HAP-1 (cell line): ENCODE measurements around the gene CDK16.
A peak's percentile ranks its signal among the peaks of the same experiment; 100 is the strongest.

Experiments
- DNase-seq, 2 experiments: peaks; one replicate each; pipeline ENCODE4 v3.0.0-alpha.2; 2016 to 2020; ENCODE audit warnings: low spot score in 2 of 2
- H3K27me3 ChIP-seq: fragments of 250-450 bp; sonication (Bioruptor Pico); 2 replicates; pipeline ENCODE4 v1.5.1; 2020; ENCODE audit warnings: low read depth, mild to moderate bottlenecking, moderate library complexity
- H3K36me3 ChIP-seq: fragments of 250-450 bp; sonication (Bioruptor Pico); replicated peaks from 2 replicates; pipeline ENCODE4 v1.5.1; 2020; ENCODE audit warnings: mild to moderate bottlenecking
- H3K4me1 ChIP-seq: fragments of 250-450 bp; sonication (Bioruptor Pico); 2 replicates; pipeline ENCODE4 v1.5.1; 2020; ENCODE audit warnings: mild to moderate bottlenecking
- H3K4me3 ChIP-seq: fragments of 250-450 bp; sonication (Bioruptor Pico); 2 replicates; pipeline ENCODE4 v1.5.1; 2020; ENCODE audit warnings: mild to moderate bottlenecking, moderate library complexity
- H3K9me3 ChIP-seq: fragments of 250-450 bp; sonication (Bioruptor Pico); 2 replicates; pipeline ENCODE4 v1.5.1; 2020; ENCODE audit warnings: mild to moderate bottlenecking, moderate library complexity
- in situ Hi-C: fragments of 300-500 bp; cut with MboI; formaldehyde crosslinking; loops from 3 replicates; pipeline ENCODE4 v1.14.3; 2020; ENCODE audit warnings: low sequenced_read_pairs, inconsistent platforms, mixed read lengths

The CDK16 gene

GRCh38 chrX:47178337-47178736 lies 40.1 kb upstream of the CDK16 start:
- H3K9me3 ChIP-seq = no peaks in the 10 kb centered on the region
- in situ Hi-C loops = loop anchor here (25.0 kb wide), 1 partner anchor 859 kb away; no protein-coding TSS in a partner anchor
- DNase-seq = no peak
- H3K36me3 ChIP-seq = peaks cover 90% of the 10 kb centered on the region
- H3K4me1 ChIP-seq = no peaks in the 10 kb centered on the region
- no peaks in the 10 kb centered on the region for H3K27me3 ChIP-seq
- H3K4me3 ChIP-seq = no peak overlapping the region

- no peak for DNase-seq
- in situ Hi-C loops = loop anchor here (25.0 kb wide), 1 partner anchor 858 kb away; no protein-coding TSS in a partner anchor
- no peak overlapping the region for H3K4me3 ChIP-seq
- no peaks in the 10 kb centered on the region; the same call in 1 of the 2 replicates for H3K4me1 ChIP-seq
- H3K9me3 ChIP-seq = no peaks in the 10 kb centered on the region
- H3K27me3 ChIP-seq = no peaks in the 10 kb centered on the region
- peaks cover 89% of the 10 kb centered on the region for H3K36me3 ChIP-seq
These were observed 39.1 kb upstream of the CDK16 start for GRCh38 chrX:47179221-47179927.

GRCh38 chrX:47179928-47180255 lies 38.6 kb upstream of the CDK16 start:
- DNase-seq = no peak
- H3K9me3 ChIP-seq = no peaks in the 10 kb centered on the region
- no peaks in the 10 kb centered on the region for H3K27me3 ChIP-seq
- no peak overlapping the region for H3K4me3 ChIP-seq
- H3K36me3 ChIP-seq = peaks cover 89% of the 10 kb centered on the region
- in situ Hi-C loops = loop anchor here (25.0 kb wide), 1 partner anchor 857 kb away; no protein-coding TSS in a partner anchor
- no peaks in the 10 kb centered on the region; the same call in 1 of the 2 replicates for H3K4me1 ChIP-seq

- DNase-seq = no peak
- Histone ChIP-seq H3K4me3 (no peak overlapping the region), H3K36me3 (peaks cover 89% of the 10 kb centered on the region), H3K9me3 (no peaks in the 10 kb centered on the region), H3K27me3 (no peaks in the 10 kb centered on the region), H3K4me1 (no peaks in the 10 kb centered on the region; the same call in 1 of the 2 replicates)
- in situ Hi-C loops = loop anchor here (25.0 kb wide), 1 partner anchor 857 kb away; no protein-coding TSS in a partner anchor
These were observed 38.1 kb upstream of the CDK16 start for GRCh38 chrX:47180346-47180745.

- in situ Hi-C loops = loop anchor here (25.0 kb wide), 1 partner anchor 856 kb away; no protein-coding TSS in a partner anchor
- Histone ChIP-seq H3K9me3 (no peaks in the 10 kb centered on the region), H3K4me3 (no peak overlapping the region), H3K36me3 (peaks cover 92% of the 10 kb centered on the region), H3K27me3 (no peaks in the 10 kb centered on the region), H3K4me1 (no peaks in the 10 kb centered on the region; the same call in 1 of the 2 replicates)
- DNase-seq = no peak
These were observed 37.2 kb upstream of the CDK16 start for GRCh38 chrX:47181301-47181700.

- in situ Hi-C loops = loop anchor here (25.0 kb wide), 1 partner anchor 855 kb away; no protein-coding TSS in a partner anchor
- no peaks in the 10 kb centered on the region; the same call in 1 of the 2 replicates for H3K4me1 ChIP-seq
These were observed 36.3 kb upstream of the CDK16 start for GRCh38 chrX:47182106-47182700.

GRCh38 chrX:47184486-47184885 lies 34.0 kb upstream of the CDK16 start:
- no peak for DNase-seq
- Histone ChIP-seq H3K36me3 (peaks cover 74% of the 10 kb centered on the region), H3K9me3 (no peaks in the 10 kb centered on the region), H3K4me3 (no peak overlapping the region), H3K27me3 (no peaks in the 10 kb centered on the region), H3K4me1 (no peaks in the 10 kb centered on the region; the same call in 1 of the 2 replicates)
- in situ Hi-C loops = loop anchor here (25.0 kb wide), 1 partner anchor 853 kb away; no protein-coding TSS in a partner anchor

More at GRCh38 chrX:47182106-47182700, 36.3 kb upstream of the CDK16 start:
- H3K27me3 ChIP-seq = no peaks in the 10 kb centered on the region
- H3K9me3 ChIP-seq = no peaks in the 10 kb centered on the region
- H3K4me3 ChIP-seq = no peak overlapping the region
- H3K36me3 ChIP-seq = peaks cover 92% of the 10 kb centered on the region
- no peak for DNase-seq

- Histone ChIP-seq H3K4me1 (peaks cover 1% of the 10 kb centered on the region), H3K4me3 (no peak overlapping the region), H3K36me3 (peaks cover 68% of the 10 kb centered on the region), H3K27me3 (no peaks in the 10 kb centered on the region), H3K9me3 (no peaks in the 10 kb centered on the region)
- DNase-seq = no peak
- in situ Hi-C loops = loop anchor here (25.0 kb wide), 1 partner anchor 852 kb away; no protein-coding TSS in a partner anchor
These were observed 33.2 kb upstream of the CDK16 start for GRCh38 chrX:47185241-47185640.

GRCh38 chrX:47186096-47186740 lies 32.3 kb upstream of the CDK16 start:
- Histone ChIP-seq H3K27me3 (no peaks in the 10 kb centered on the region), H3K36me3 (peaks cover 61% of the 10 kb centered on the region)
- in situ Hi-C loops = loop anchor here (25.0 kb wide), 1 partner anchor 851 kb away; no protein-coding TSS in a partner anchor

GRCh38 chrX:47187106-47187677 lies 31.3 kb upstream of the CDK16 start:
- H3K36me3 ChIP-seq = peaks cover 52% of the 10 kb centered on the region
- in situ Hi-C loops = loop anchor here (25.0 kb wide), 1 partner anchor 850 kb away; no protein-coding TSS in a partner anchor
- H3K4me1 ChIP-seq = peaks cover 6% of the 10 kb centered on the region
- no peak overlapping the region for H3K4me3 ChIP-seq
- no peak for DNase-seq
- no peaks in the 10 kb centered on the region for H3K27me3 ChIP-seq
- H3K9me3 ChIP-seq = no peaks in the 10 kb centered on the region

More at GRCh38 chrX:47186096-47186740, 32.3 kb upstream of the CDK16 start:
- H3K4me3 ChIP-seq = no peak overlapping the region
- DNase-seq = no peak
- H3K9me3 ChIP-seq = no peaks in the 10 kb centered on the region
- peaks cover 3% of the 10 kb centered on the region for H3K4me1 ChIP-seq

GRCh38 chrX:47189906-47190305 lies 28.6 kb upstream of the CDK16 start:
- in situ Hi-C loops = loop anchor here (5.0 to 25.0 kb wide), 3 partner anchors 195 to 847 kb away; no protein-coding TSS in a partner anchor
- DNase-seq = peak in 1 of 2 experiments; percentile 41

GRCh38 chrX:47190445-47191269 lies 27.8 kb upstream of the CDK16 start:
- peak overlapping the region; percentile 99 for H3K4me3 ChIP-seq
- in situ Hi-C loops = loop anchor here (5.0 to 25.0 kb wide), 3 partner anchors 194 to 847 kb away; no protein-coding TSS in a partner anchor
- no peaks in the 10 kb centered on the region for H3K9me3 ChIP-seq
- H3K27me3 ChIP-seq = no peaks in the 10 kb centered on the region
- peak; percentile 91 to 98 for DNase-seq
- H3K4me1 ChIP-seq = peaks cover 26% of the 10 kb centered on the region
- peaks cover 37% of the 10 kb centered on the region for H3K36me3 ChIP-seq

More at GRCh38 chrX:47189906-47190305, 28.6 kb upstream of the CDK16 start:
- peaks cover 37% of the 10 kb centered on the region for H3K36me3 ChIP-seq
- H3K27me3 ChIP-seq = no peaks in the 10 kb centered on the region
- H3K9me3 ChIP-seq = no peaks in the 10 kb centered on the region
- H3K4me1 ChIP-seq = peaks cover 21% of the 10 kb centered on the region
- H3K4me3 ChIP-seq = 0 out of 2 replicates have a peak overlapping the region, but pooled peaks have one; percentile 99
